ENCODE measurements around the gene MAP1B. TPM values are rescaled to one million over a fixed set of nuclear protein-coding genes. Genes with fewer than 3 reads are reported as not detected.

MAP1B gene
- total and polyA plus RNA-seq, 2 experiments from 2014 or later, result 82.4 to 115 TPM

- Histone ChIP-seq H3K79me2 (peaks cover 62% of the 10 kb centered on the region), H3K4me3 (peak overlapping the region; percentile 1), H3K36me3 (replicated peaks; ENCODE audit: insufficient read depth, low read depth) (no peaks in the 10 kb centered on the region), H3K9me2 (replicated peaks; ENCODE audit: insufficient read depth) (no peaks in the 10 kb centered on the region), H4K20me1 (ENCODE audit: insufficient read depth, poor library complexity, severe bottlenecking) (no peaks in the 10 kb centered on the region), H3K4me2 (peak overlapping the region; percentile 91), H3K9me3 (ENCODE audit: low read depth) (no peaks in the 10 kb centered on the region), H3K27me3 (peaks cover 4% of the 10 kb centered on the region), H2AFZ (no peak overlapping the region), H3K4me1 (ENCODE audit: insufficient read depth) (peaks cover 20% of the 10 kb centered on the region), H3K27ac (no peak overlapping the region)
- 66% methylated on average over 9 of the region's 9 CpGs for WGBS (ENCODE audit: low lambda C conversion rate, missing lambda C conversion rate)
- no peak for TF ChIP-seq CTCF (IDR thresholded peaks at IDR 0.05; ENCODE audit: poor library complexity)
- no peak for TF ChIP-seq EZH2phosphoT487 (IDR thresholded peaks at IDR 0.05; ENCODE audit: low read depth, severe bottlenecking, unreplicated experiment)
- no peak for TF ChIP-seq EZH2 (IDR thresholded peaks at IDR 0.05; ENCODE audit: borderline replicate concordance)
- no peak for DNase-seq (ENCODE audit: low spot score)
Measured at GRCh38 chr5:72110394-72111013, 3.2 kb downstream of the MAP1B start.

- Histone ChIP-seq H3K27ac (no peak overlapping the region), H2AFZ (no peak overlapping the region), H4K20me1 (ENCODE audit: insufficient read depth, poor library complexity, severe bottlenecking) (no peaks in the 10 kb centered on the region), H3K4me2 (no peak overlapping the region), H3K4me3 (no peak overlapping the region), H3K27me3 (no peaks in the 10 kb centered on the region), H3K9me3 (ENCODE audit: low read depth) (no peaks in the 10 kb centered on the region), H3K4me1 (ENCODE audit: insufficient read depth) (peaks cover 20% of the 10 kb centered on the region), H3K9me2 (replicated peaks; ENCODE audit: insufficient read depth) (no peaks in the 10 kb centered on the region), H3K79me2 (peaks cover 62% of the 10 kb centered on the region), H3K36me3 (replicated peaks; ENCODE audit: insufficient read depth, low read depth) (no peaks in the 10 kb centered on the region)
- WGBS (ENCODE audit: low lambda C conversion rate, missing lambda C conversion rate), result 100% methylated on average over 1 of the region's 1 CpG
- TF ChIP-seq EZH2phosphoT487 (IDR thresholded peaks at IDR 0.05; ENCODE audit: low read depth, severe bottlenecking, unreplicated experiment) (no peak), CTCF (IDR thresholded peaks at IDR 0.05; ENCODE audit: poor library complexity) (no peak), EZH2 (IDR thresholded peaks at IDR 0.05; ENCODE audit: borderline replicate concordance) (no peak)
- DNase-seq (ENCODE audit: low spot score), result no peak
Measured at GRCh38 chr5:72112389-72112788, 5.1 kb downstream of the MAP1B start.

- Histone ChIP-seq H3K4me1 (ENCODE audit: insufficient read depth) (peaks cover 18% of the 10 kb centered on the region), H3K9me2 (replicated peaks; ENCODE audit: insufficient read depth) (no peaks in the 10 kb centered on the region), H2AFZ (no peak overlapping the region), H3K9me3 (ENCODE audit: low read depth) (no peaks in the 10 kb centered on the region), H3K27ac (no peak overlapping the region), H3K4me2 (no peak overlapping the region), H3K79me2 (peaks cover 66% of the 10 kb centered on the region), H3K27me3 (no peaks in the 10 kb centered on the region), H3K4me3 (no peak overlapping the region), H4K20me1 (ENCODE audit: insufficient read depth, poor library complexity, severe bottlenecking) (no peaks in the 10 kb centered on the region), H3K36me3 (replicated peaks; ENCODE audit: insufficient read depth, low read depth) (no peaks in the 10 kb centered on the region)
- 95% methylated on average over 2 of the region's 2 CpGs for WGBS (ENCODE audit: low lambda C conversion rate, missing lambda C conversion rate)
- no peak for DNase-seq (ENCODE audit: low spot score)
- TF ChIP-seq EZH2phosphoT487 (IDR thresholded peaks at IDR 0.05; ENCODE audit: low read depth, severe bottlenecking, unreplicated experiment) (no peak), CTCF (IDR thresholded peaks at IDR 0.05; ENCODE audit: poor library complexity) (no peak), EZH2 (IDR thresholded peaks at IDR 0.05; ENCODE audit: borderline replicate concordance) (no peak)
Measured at GRCh38 chr5:72114629-72115028, 7.4 kb downstream of the MAP1B start.

Measured in hepatocyte (in vitro differentiated cells).